Pancreas (tissue), 10 donors: ENCODE data around the gene CDH4. TPM values are rescaled to one million over a fixed set of nuclear protein-coding genes. Genes with fewer than 3 reads are reported as not detected.

Experiments
- ATAC-seq, 4 donors: fragments of 200-7000 bp; cut with Tn5 transposase; one replicate each; pipeline versions ENCODE4 v1.8.0 to v1.9.1; 2020; ENCODE audit warnings: mild to moderate bottlenecking in 4 of 4, moderate library complexity in 4 of 4
- DNase-seq, 6 donors: peaks; one replicate each; pipeline ENCODE4 v3.0.0-alpha.2; 2020
- FAIRE-seq: peaks from 2 replicates; lab custom pipeline; 2012; peaks lifted over from hg19 to GRCh38; lab: Jason Lieb, UNC
- H3K27ac ChIP-seq, 4 donors: fragments of 200-600 bp; sonication (generic); 1 replicate in 3 of 4; 2 replicates in 1 of 4; pipeline versions ENCODE4 v1.5.0 to v1.8.0; 2020
- H3K27me3 ChIP-seq, 4 donors: fragments of 200-600 bp; one replicate each; pipeline ENCODE4 v1.8.0; 2021
- H3K36me3 ChIP-seq, 3 donors: fragments of 200-600 bp; sonication (generic) in 1 of 3; one replicate each; pipeline versions ENCODE4 v1.5.0 to v1.8.0; 2020 to 2021
- H3K4me1 ChIP-seq, 3 donors: fragments of 200-600 bp; one replicate each; pipeline ENCODE4 v1.8.0; 2021
- H3K4me3 ChIP-seq, 4 donors: fragments of 200-600 bp; sonication (generic) in 2 of 4; one replicate each; pipeline versions ENCODE4 v1.5.0 to v1.8.0; 2020 to 2021
- H3K9me3 ChIP-seq, 4 donors: fragments of 200-600 bp; one replicate each; pipeline ENCODE4 v1.8.0; 2021
- WGBS, 2 donors: extraction: QIAGEN DNeasy Blood & Tissue Kit; methylation state at CpG; one replicate each; pipeline ENCODE4 v1.1.7; 2013; 5-methylcytosine and 5-hydroxymethylcytosine counted together
- intact Hi-C, 3 donors: fragments of 100-400 bp; cut with DNase I; formaldehyde crosslinking; loops; one replicate each; pipeline versions ENCODE4 v1.11.1 to v1.14.2; 2022
- polyA plus RNA-seq, 2 donors: library from polyadenylated mRNA; stranded (reverse); fragments of 200-250 nt; gene quantifications; one replicate each; pipeline ENCODE4 v1.2.3, GENCODE V29; 2013
- total RNA-seq, 6 donors: library from RNA; stranded (reverse); fragmentation: NEBNext Ultra II Directional in 4 of 6; extraction: Animal tissue kit (Norgen Biotek cat#: 25700) in 4 of 6; gene quantifications; one replicate each; pipeline versions ENCODE4 v1.2.1 to v1.2.4, GENCODE V29; 2021 to 2023
- TF ChIP-seq, protein P1 (sequence below), 4 donors: fragments of 200-600 bp; sonication (generic) in 3 of 4; IDR thresholded peaks; one replicate each; pipeline versions ENCODE4 v1.5.0 to v1.8.0; 2021; ENCODE audit warnings: antibody characterized with exemption in 4 of 4
- donor health status: healthy with polysubstance abuse.
- donor health status: DM: no; HTN: no; CAD: no; lungs with moderate emphysema.
- donor health status: DM: no; HTN: no; CAD: no.
- donor health status: control.
- donor health status: control.
- donor health status: Bipolar disorder and iron deficiency.
- donor health status: DM: yes; HTN: yes; CAD: no.
- donor health status: DM: no; HTN: no; CAD: no.
- donor health status: DM: no; HTN: no; CAD: no.
- donor health status: DM: yes; HTN: yes; CAD: no.

The CDH4 gene
- total and polyA plus RNA-seq, 8 donors = 0.04 to 1.4 (median 0.27) TPM

DNA sequence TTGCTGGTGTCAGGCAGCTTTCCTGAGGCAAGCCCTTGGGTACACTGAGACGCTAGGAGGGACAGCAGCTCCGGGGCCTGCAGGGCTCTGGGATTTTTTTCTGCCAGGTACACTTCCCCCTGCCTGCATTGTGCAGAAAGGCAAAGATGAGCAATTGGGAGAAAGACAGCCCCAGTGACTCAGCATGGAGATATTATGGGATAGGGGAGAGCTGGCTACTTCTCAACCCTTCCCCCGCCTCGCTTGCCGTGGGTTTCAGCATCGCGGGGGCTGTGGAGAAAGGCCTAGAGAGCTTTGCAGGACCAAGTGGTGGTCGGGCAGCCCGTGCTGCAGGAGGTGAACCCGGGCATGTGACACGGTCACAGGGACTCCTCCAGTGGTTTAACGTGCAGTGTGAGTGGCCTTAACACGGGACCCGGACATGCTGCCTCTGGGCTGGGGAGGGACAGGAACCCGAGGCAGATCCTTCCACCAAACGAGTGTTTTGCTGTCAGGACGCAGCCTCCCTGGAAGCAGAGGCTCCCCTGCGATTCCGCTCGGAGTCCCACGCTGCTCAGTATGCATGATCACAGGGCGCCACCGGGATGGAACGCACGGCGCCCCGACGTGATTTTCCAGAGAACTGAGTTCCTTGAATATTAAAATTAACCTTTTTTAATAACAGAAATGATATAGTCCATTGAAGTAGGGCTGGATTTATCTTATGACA lies 139.9 kb downstream of the CDH4 start:
- no peaks in the 10 kb centered on the region for H3K27me3 ChIP-seq
- intact Hi-C loops = no loop called here
- no peak overlapping the region for H3K4me3 ChIP-seq
- no peak for ATAC-seq
- FAIRE-seq = no peak
- DNase-seq = no peak
- WGBS, 2 donors = 63 to 68% methylated on average over 28 of the region's 28 CpGs
- H3K9me3 ChIP-seq = no peaks in the 10 kb centered on the region
- no peaks in the 10 kb centered on the region for H3K36me3 ChIP-seq
- TF ChIP-seq, protein P1, sequence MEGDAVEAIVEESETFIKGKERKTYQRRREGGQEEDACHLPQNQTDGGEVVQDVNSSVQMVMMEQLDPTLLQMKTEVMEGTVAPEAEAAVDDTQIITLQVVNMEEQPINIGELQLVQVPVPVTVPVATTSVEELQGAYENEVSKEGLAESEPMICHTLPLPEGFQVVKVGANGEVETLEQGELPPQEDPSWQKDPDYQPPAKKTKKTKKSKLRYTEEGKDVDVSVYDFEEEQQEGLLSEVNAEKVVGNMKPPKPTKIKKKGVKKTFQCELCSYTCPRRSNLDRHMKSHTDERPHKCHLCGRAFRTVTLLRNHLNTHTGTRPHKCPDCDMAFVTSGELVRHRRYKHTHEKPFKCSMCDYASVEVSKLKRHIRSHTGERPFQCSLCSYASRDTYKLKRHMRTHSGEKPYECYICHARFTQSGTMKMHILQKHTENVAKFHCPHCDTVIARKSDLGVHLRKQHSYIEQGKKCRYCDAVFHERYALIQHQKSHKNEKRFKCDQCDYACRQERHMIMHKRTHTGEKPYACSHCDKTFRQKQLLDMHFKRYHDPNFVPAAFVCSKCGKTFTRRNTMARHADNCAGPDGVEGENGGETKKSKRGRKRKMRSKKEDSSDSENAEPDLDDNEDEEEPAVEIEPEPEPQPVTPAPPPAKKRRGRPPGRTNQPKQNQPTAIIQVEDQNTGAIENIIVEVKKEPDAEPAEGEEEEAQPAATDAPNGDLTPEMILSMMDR (IDR thresholded peaks at IDR 0.05) = no peak
- H3K4me1 ChIP-seq = no peaks in the 10 kb centered on the region
- no peak overlapping the region for H3K27ac ChIP-seq

DNA sequence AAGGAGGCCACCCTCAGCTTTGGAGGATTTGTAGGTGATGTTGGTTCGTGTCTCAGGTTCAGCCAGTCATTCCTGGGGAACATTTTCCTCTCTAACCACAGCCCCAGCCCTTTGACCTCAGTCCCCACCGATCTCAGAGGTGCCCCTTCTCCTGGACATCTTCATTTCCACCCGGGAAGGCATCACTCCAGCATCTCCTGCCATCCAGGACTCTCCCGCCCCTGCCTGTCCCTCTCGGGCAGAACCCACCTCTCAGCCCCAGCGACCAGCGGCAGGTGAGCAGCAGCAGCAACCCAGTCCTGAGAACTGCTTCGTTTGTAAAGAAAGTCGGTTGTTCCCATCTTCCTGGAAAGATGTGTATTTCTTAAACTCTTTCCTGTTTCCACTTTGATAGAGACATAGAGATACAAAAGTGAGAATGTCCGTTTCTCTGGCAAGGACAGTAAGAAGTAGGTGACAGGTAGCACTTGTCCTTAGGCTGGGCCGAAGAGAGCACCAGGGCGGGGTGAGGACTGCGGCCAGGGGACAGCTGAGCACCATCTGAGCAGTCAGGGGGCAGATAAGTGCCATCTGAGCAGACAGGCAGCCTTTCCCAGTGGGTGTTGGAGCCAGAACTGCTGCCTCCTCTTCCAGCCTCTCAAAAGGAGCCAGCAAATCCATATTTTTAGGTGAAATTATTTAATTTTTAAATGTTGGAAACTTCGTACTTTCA lies 142.2 kb downstream of the CDH4 start:
- H3K4me1 ChIP-seq = no peaks in the 10 kb centered on the region
- no peak for FAIRE-seq
- 53 to 70% methylated on average over 14 of the region's 14 CpGs for WGBS, 2 donors
- no peak overlapping the region for H3K27ac ChIP-seq
- H3K27me3 ChIP-seq = no peaks in the 10 kb centered on the region
- no peak for DNase-seq
- H3K36me3 ChIP-seq = no peaks in the 10 kb centered on the region
- H3K4me3 ChIP-seq = no peak overlapping the region
- ATAC-seq = no peak
- intact Hi-C loops = no loop called here
- TF ChIP-seq, protein P1 (IDR thresholded peaks at IDR 0.05) = no peak
- H3K9me3 ChIP-seq = no peaks in the 10 kb centered on the region

DNA sequence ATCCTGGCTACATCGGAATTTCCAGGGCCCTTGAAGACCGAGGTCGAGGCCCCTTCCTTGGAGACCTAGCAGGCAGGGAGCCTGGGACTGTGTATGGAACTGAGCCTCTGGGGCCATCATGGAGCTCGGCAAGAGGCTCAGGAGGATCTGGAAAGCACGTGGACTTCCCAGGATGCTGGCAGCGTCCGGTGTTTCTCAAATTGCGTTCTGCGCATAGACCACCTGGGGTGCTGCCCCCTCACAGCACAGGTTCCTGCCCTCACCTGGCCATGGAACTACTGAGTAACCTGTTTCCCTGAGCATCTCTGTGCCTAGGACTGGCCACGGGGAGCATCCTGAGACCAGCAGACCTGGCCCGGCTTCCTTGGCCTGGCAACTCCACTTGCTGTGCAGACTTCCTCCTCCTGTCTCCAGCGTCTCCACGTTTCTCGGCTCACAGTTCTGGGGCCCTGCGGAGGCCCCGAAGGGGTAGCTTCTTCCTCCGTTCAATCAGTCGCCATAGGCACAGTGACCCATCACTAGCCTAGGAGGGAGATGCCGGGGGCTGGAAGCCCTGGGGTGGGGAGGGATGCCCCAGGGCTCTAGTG lies 144.3 kb downstream of the CDH4 start:
- intact Hi-C loops = no loop called here
- 79 to 84% methylated on average over 19 of the region's 19 CpGs for WGBS, 2 donors

DNA sequence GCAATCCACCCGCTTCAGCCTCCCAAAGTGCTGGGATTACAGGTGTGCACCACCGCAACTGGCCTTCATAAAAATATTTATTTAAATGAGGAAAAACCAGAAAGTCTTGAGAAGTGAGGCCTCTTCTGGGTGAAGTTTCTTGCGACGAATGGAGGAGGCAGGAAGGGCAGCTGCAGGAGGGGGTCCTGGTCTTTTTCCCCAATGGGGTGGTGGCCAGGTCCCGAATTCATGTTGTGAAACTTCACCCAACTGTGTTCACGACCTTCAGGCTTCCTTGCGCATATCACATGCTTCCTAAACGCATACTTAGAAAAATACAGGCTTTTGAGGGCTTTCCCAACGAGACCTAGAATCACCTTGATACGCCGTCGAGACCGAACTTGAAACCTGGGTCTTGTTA lies 145.1 kb downstream of the CDH4 start:
- Histone ChIP-seq H3K9me3 (no peaks in the 10 kb centered on the region), H3K27me3 (no peaks in the 10 kb centered on the region), H3K4me3 (no peak overlapping the region), H3K4me1 (no peaks in the 10 kb centered on the region), H3K36me3 (no peaks in the 10 kb centered on the region), H3K27ac (no peak overlapping the region)
- TF ChIP-seq, protein P1 (IDR thresholded peaks at IDR 0.05) = no peak
- intact Hi-C loops = no loop called here
- ATAC-seq = no peak
- WGBS, 2 donors = 84 to 93% methylated on average over 13 of the region's 13 CpGs
- FAIRE-seq = no peak
- no peak for DNase-seq

More for the DNA sequence above, 144.3 kb downstream of the CDH4 start:
- no peaks in the 10 kb centered on the region for H3K27me3 ChIP-seq
- ATAC-seq = no peak
- DNase-seq = no peak
- no peak overlapping the region for H3K4me3 ChIP-seq
- H3K27ac ChIP-seq = no peak overlapping the region
- H3K36me3 ChIP-seq = no peaks in the 10 kb centered on the region
- H3K9me3 ChIP-seq = no peaks in the 10 kb centered on the region
- TF ChIP-seq, protein P1 (IDR thresholded peaks at IDR 0.05) = no peak
- no peak for FAIRE-seq
- no peaks in the 10 kb centered on the region for H3K4me1 ChIP-seq
